ENCODE measurements around the gene OR51D1.

Gene OR51D1

DNA sequence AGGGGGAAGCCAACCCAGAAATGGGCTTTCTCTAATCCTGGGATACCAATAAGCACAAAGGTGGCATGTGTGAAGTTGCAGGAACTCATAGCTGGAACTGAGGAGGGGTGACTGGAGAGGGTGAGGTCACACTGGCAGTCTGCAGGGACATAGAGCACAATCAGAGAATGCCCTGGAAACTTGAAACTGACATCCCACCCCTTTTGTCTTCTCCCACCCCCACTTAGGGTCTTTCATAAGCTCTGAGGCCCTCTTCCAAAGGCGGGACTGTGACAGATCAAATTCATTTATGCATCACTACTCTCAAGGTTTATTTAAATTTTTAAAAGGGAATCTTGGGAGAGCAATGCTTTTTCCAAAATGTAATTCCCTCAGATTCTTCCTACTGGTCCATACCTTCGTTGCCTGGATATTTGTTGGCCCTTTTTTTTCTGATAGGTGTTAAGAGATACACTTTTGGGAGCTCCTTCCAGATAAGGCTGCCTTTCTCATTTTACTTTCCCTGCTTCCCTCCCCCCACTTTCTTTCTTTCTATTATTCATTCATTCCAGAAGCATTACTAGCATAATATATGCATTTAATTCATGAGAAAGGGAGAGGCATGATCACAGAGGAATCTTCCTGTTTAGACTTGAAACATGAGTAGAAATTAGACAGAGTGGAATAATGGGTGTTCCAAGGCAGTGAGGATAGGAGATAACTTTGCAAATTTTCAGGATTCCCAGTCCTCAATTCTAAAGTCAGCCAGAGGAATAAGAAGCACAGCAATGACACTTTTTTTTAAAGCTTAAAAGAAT lies 45.5 kb downstream of the OR51D1 start:
- FAIRE-seq = no peak
- no peak for TF ChIP-seq TAF1 (IDR thresholded peaks at IDR 0.05; ENCODE audit: borderline replicate concordance, low read depth, low read length)
- TF ChIP-seq POLR2A (IDR thresholded peaks at IDR 0.05; ENCODE audit: low read depth, low read length) = no peak
- TF ChIP-seq POLR2AphosphoS5 (IDR thresholded peaks at IDR 0.05; ENCODE audit: low read depth, low read length) = no peak
- no peak for DNase-seq (ENCODE audit: insufficient read length)

DNA sequence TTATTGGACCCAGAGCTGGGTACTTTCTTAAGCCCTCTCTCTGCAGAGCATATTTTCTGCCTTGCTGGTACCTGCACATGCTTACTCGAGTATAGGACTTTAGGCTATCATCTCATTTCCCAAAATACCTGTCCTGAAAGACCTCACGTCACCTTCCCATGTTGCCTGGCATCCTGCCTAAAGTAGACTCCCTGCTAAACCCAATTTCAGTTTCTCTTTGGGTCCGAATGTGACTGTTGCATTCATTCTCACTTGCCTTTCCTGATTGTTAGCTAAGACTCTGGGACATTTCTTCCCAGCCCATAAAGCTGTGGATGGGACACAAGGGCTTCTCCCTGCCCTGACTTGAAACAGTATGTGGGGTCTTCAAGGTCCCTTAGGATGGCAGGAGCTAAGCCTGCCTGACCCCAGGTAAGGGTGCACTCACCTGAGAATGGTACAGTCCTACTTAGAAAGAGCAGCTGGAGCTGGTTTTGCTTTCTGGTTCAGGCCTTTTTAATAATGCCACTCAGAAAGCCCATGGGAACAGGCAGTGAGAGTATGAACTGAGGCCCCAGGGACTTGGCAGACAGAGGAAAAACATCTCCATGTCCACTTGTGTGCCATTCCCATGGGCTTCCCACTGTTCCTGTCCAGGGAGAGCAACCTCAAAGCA lies 47.5 kb downstream of the OR51D1 start:
- DNase-seq (ENCODE audit: insufficient read length) = no peak
- no peak for TF ChIP-seq POLR2AphosphoS5 (IDR thresholded peaks at IDR 0.05; ENCODE audit: low read depth, low read length)
- no peak for TF ChIP-seq TAF1 (IDR thresholded peaks at IDR 0.05; ENCODE audit: borderline replicate concordance, low read depth, low read length)
- TF ChIP-seq POLR2A (IDR thresholded peaks at IDR 0.05; ENCODE audit: low read depth, low read length) = no peak
- FAIRE-seq = no peak
